ENCODE measurements around the gene MLLT3. TPM values are rescaled to one million over a fixed set of nuclear protein-coding genes. Genes with fewer than 3 reads are reported as not detected.

MLLT3 gene
- total and polyA plus RNA-seq, 8 donors = 1.8 to 10.3 (median 4.2) TPM

DNA sequence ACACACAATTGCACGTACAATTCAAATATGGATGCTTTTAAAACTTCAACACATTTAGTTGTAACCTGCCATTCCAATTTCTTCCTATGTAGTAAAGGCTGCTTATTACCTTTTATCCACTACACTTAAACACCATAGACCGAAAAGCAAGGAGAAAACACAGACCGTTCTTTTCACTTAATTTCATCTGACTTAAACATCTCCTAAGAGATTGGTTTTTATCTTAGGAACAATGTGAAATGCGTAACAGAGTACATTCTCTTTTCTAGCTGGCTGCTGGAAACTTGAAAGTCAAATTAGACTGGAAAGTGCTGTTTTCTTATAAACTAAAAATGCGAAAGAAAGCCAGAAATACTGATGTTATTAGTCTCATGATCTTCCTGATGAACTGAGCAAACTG is 241.8 kb downstream of the MLLT3 start:
- FAIRE-seq = no peak

DNA sequence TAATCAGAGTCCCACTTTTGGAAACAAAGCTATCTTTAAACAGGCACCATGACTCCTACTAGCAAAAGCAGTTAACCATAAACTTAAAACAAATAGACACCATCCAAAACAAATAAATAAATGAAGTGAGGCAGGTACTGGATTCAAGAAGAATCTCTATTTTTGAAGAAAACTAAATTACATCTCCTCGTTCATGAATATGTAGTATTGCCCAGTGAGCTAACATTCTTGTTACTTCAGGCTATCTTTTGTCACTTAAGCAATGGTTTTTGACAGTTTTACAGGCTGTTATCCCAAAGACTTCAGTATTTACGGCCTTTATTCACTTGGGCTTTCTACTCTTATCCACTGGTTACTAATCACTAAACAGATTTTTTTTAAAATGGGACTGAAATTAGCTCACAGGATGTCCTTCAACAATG is 242.5 kb downstream of the MLLT3 start:
- Histone ChIP-seq H3K36me3 (no peaks in the 10 kb centered on the region), H3K4me3 (no peak overlapping the region), H3K4me1 (no peaks in the 10 kb centered on the region), H3K27me3 (no peaks in the 10 kb centered on the region), H3K27ac (no peak overlapping the region), H3K9me3 (no peaks in the 10 kb centered on the region)
- DNase-seq = no peak
- intact Hi-C loops (cut with DNase I) = no loop called here
- ATAC-seq = no peak
- TF ChIP-seq, protein P1, sequence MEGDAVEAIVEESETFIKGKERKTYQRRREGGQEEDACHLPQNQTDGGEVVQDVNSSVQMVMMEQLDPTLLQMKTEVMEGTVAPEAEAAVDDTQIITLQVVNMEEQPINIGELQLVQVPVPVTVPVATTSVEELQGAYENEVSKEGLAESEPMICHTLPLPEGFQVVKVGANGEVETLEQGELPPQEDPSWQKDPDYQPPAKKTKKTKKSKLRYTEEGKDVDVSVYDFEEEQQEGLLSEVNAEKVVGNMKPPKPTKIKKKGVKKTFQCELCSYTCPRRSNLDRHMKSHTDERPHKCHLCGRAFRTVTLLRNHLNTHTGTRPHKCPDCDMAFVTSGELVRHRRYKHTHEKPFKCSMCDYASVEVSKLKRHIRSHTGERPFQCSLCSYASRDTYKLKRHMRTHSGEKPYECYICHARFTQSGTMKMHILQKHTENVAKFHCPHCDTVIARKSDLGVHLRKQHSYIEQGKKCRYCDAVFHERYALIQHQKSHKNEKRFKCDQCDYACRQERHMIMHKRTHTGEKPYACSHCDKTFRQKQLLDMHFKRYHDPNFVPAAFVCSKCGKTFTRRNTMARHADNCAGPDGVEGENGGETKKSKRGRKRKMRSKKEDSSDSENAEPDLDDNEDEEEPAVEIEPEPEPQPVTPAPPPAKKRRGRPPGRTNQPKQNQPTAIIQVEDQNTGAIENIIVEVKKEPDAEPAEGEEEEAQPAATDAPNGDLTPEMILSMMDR (IDR thresholded peaks at IDR 0.05) = no peak
- FAIRE-seq = no peak
- WGBS, 2 donors = 53 to 61% methylated on average over 2 of the region's 2 CpGs

More for the DNA sequence above, 241.8 kb downstream of the MLLT3 start:
- Histone ChIP-seq H3K27me3 (no peaks in the 10 kb centered on the region), H3K36me3 (no peaks in the 10 kb centered on the region), H3K4me3 (no peak overlapping the region), H3K4me1 (no peaks in the 10 kb centered on the region), H3K27ac (no peak overlapping the region), H3K9me3 (no peaks in the 10 kb centered on the region)
- WGBS, 2 donors = 87 to 90% methylated on average over 5 of the region's 5 CpGs
- TF ChIP-seq, protein P1 (IDR thresholded peaks at IDR 0.05) = no peak
- no peak for DNase-seq
- no peak for ATAC-seq
- intact Hi-C loops (cut with DNase I) = no loop called here

DNA sequence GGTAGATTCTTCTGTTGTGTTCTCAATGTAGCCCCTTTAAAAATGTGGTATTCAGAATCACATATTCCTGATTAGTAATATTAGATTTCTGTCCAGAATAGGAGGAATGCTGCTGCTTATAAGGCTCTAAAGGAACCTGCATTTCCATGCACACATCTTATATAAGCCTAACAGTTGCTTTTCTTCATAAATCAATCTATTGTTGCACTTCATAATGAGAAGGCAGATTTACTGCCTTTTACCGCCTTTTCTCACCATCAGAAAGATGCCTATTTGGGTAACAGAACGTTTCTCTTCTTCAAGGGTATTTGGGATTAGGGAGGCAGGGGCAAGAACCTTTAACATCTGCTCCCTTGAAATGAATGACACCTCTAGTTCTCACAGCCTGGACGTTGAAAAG is 243.4 kb downstream of the MLLT3 start:
- TF ChIP-seq, protein P1 (IDR thresholded peaks at IDR 0.05) = no peak
- Histone ChIP-seq H3K36me3 (no peaks in the 10 kb centered on the region), H3K27ac (no peak overlapping the region), H3K9me3 (no peaks in the 10 kb centered on the region), H3K4me3 (no peak overlapping the region), H3K27me3 (no peaks in the 10 kb centered on the region), H3K4me1 (no peaks in the 10 kb centered on the region)
- intact Hi-C loops (cut with DNase I) = no loop called here
- FAIRE-seq (no peak), DNase-seq (no peak), ATAC-seq (no peak)
- 47 to 52% methylated on average over 3 of the region's 3 CpGs for WGBS, 2 donors

DNA sequence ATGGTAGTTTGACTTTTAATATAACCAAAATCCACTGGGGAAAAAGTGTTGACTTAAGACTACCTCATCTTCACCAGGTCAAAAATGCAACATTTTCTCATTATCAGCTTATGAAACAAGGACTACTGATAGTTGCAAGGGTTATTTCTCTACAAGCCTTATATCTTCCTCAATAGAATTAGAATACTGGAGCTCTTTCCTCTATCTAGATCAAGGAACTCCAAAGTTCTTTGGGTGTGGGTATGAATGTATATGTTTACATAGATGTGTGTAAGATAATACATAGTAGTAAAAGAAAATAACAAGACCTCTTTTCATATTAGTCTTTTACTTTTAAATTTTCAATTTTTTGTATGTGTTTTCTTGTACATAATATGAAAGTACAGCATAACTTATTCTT is 244.5 kb downstream of the MLLT3 start:
- H3K4me3 ChIP-seq = no peak overlapping the region
- DNase-seq = no peak
- no peaks in the 10 kb centered on the region for H3K9me3 ChIP-seq
- TF ChIP-seq, protein P1 (IDR thresholded peaks at IDR 0.05) = no peak
- ATAC-seq = no peak
- FAIRE-seq = no peak
- no peak overlapping the region for H3K27ac ChIP-seq
- no peaks in the 10 kb centered on the region for H3K36me3 ChIP-seq
- intact Hi-C loops (cut with DNase I) = no loop called here
- no peaks in the 10 kb centered on the region for H3K27me3 ChIP-seq
- H3K4me1 ChIP-seq = no peaks in the 10 kb centered on the region

DNA sequence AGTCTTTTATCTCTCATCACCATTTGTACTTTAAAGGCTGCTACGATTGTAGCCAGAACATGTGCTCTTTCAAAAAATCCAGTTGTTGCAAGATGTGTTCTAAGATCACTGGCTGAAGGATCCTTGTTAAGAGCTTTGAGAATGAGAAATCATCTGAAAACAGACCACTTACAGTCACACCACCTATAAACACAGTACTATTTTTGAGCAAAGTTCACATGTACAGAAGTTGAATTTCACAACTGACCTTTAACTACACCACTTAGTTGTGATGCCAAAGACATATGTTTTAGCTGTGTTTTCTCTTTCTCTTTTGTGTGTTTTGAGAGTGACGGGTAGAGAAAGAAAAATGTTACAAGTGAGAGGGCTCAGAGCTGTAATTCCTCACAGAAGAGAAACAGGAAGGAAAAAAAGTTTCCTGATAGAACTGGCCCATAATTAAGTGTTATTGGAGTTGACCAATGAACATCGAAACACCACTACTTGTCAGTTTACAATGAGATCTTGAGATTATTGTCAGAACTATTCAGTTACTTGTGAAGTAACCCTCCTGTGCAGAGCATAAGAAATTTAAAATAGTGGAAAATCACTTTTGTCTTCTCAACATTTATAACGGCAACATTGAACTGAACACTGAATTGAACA is 245.4 kb downstream of the MLLT3 start:
- H3K27me3 ChIP-seq = no peaks in the 10 kb centered on the region
- FAIRE-seq = no peak
- ATAC-seq = no peak
- TF ChIP-seq, protein P1 (IDR thresholded peaks at IDR 0.05) = no peak
- intact Hi-C loops (cut with DNase I) = no loop called here
- H3K4me1 ChIP-seq = no peaks in the 10 kb centered on the region
- no peak overlapping the region for H3K4me3 ChIP-seq
- DNase-seq = no peak
- WGBS, 2 donors = 81 to 85% methylated on average over 4 of the region's 4 CpGs
- no peaks in the 10 kb centered on the region for H3K36me3 ChIP-seq
- H3K9me3 ChIP-seq = no peaks in the 10 kb centered on the region
- no peak overlapping the region for H3K27ac ChIP-seq

Measured in pancreas (tissue), 10 donors.